Transverse colon (tissue), 4 donors: ENCODE measurements around the gene ETV6. TPM values are rescaled to one million over a fixed set of nuclear protein-coding genes. Genes with fewer than 3 reads are reported as not detected.

Experiments
- DNase-seq: peaks from one replicate; pipeline ENCODE4 v3.0.0-alpha.2; 2019
- H3K27ac ChIP-seq, 4 donors: fragments of 200-600 bp; sonication (generic); 2 replicates each; pipeline ENCODE4 v1.5.1; 2016 to 2018; ENCODE audit warnings: inconsistent platforms in 4 of 4
- H3K27me3 ChIP-seq: fragments of 200-600 bp; sonication (generic); 2 replicates; pipeline ENCODE4 v1.5.1; 2017; ENCODE audit warnings: inconsistent platforms
- H3K36me3 ChIP-seq, 4 donors: fragments of 200-600 bp; sonication (generic); 2 replicates each; pipeline ENCODE4 v1.5.1; 2017 to 2019; ENCODE audit warnings: inconsistent platforms in 4 of 4
- H3K4me1 ChIP-seq, 4 donors: fragments of 200-600 bp; sonication (generic); 2 replicates each; pipeline ENCODE4 v1.5.1; 2017 to 2020; ENCODE audit warnings: inconsistent platforms in 4 of 4
- H3K4me3 ChIP-seq, 4 donors: fragments of 200-600 bp; sonication (generic); 1 replicate in 1 of 4; 2 replicates in 3 of 4; pipeline versions ENCODE4 v1.5.1 to v1.6.1; 2017 to 2019; ENCODE audit warnings: inconsistent platforms in 4 of 4
- H3K9me3 ChIP-seq, 2 donors: fragments of 200-600 bp; sonication (generic); 2 replicates each; pipeline ENCODE4 v1.5.1; 2017 to 2019; ENCODE audit warnings: inconsistent platforms in 2 of 2
- CTCF ChIP-seq, 5 experiments: fragments of 200-600 bp in 3 of 5; fragments of 450-650 bp in 2 of 5; sonication (generic) in 3 of 5; IDR thresholded peaks; 1 replicate in 2 of 5; 2 replicates in 3 of 5; pipeline ENCODE4 v1.5.1; 2016 to 2017; ENCODE audit warnings: antibody characterized with exemption in 5 of 5, inconsistent platforms in 3 of 5, mild to moderate bottlenecking in 2 of 5, moderate library complexity in 1 of 5
- EP300 ChIP-seq: sonication (generic); formaldehyde crosslinking; IDR thresholded peaks from one replicate; pipeline ENCODE4 v1.6.1; 2017; ENCODE audit warnings: antibody characterized with exemption, low read depth
- POLR2A ChIP-seq: fragments of 450-650 bp; IDR thresholded peaks from one replicate; pipeline ENCODE4 v1.6.1; 2016; ENCODE audit warnings: antibody characterized with exemption, mild to moderate bottlenecking, moderate library complexity
- POLR2AphosphoS5 ChIP-seq, 3 donors: sonication (generic); formaldehyde crosslinking; IDR thresholded peaks; one replicate each; pipeline ENCODE4 v1.6.1; 2016; ENCODE audit warnings: antibody characterized with exemption in 3 of 3
- WGBS, 2 donors: methylation state at CpG; one replicate each; pipeline ENCODE4 v1.1.5; 2018; ENCODE audit warnings: low coverage in 1 of 2; 5-methylcytosine and 5-hydroxymethylcytosine counted together
- in situ Hi-C, 4 donors: fragments of 200-750 bp; cut with MboI; loops; one replicate each; pipeline versions ENCODE4 v1.15.0 to v1.15.1; 2017; ENCODE audit warnings: low sequenced_read_pairs in 3 of 4, low pct_ligation_motif_present in 1 of 4, low pct_unique_long_range_greater_than_20kb in 1 of 4
- intact Hi-C: fragments of 100-400 bp; cut with DNase I; formaldehyde crosslinking; loops from one replicate; pipeline ENCODE4 v1.15.1; 2023; ENCODE audit warnings: low total_unique reads
- total RNA-seq, 4 donors: library from RNA; depleted of rRNA; stranded (reverse); fragments of >200 nt; gene quantifications; one replicate each; pipeline ENCODE4 v1.1.0, GENCODE V29; 2016

Gene ETV6
- total RNA-seq, 4 donors from 2014 or later = 19.9 to 47.9 (median 41.0) TPM

- WGBS, 2 donors = 43 to 45% methylated on average over 8 to 10 of the region's 10 CpGs
- peaks cover 22 to 65% (median 35%) of the 10 kb centered on the region in 4 donors for H3K4me1 ChIP-seq
- H3K36me3 ChIP-seq = no peaks in the 10 kb centered on the region
- in situ Hi-C loops (no loop called here), intact Hi-C loops (loop anchor here (10.0 kb wide), 1 partner anchor 52 kb away; no protein-coding TSS in a partner anchor)
- no peak overlapping the region for H3K4me3 ChIP-seq
- TF ChIP-seq CTCF (IDR thresholded peaks at IDR 0.05) = no peak
- TF ChIP-seq POLR2A = no peak
- TF ChIP-seq EP300 = no peak
- no peaks in the 10 kb centered on the region for H3K27me3 ChIP-seq
- no peaks in the 10 kb centered on the region for H3K9me3 ChIP-seq
- H3K27ac ChIP-seq = peak overlapping the region; percentile 64 to 81 (median 70)
- no peak for DNase-seq
Observed at GRCh38 chr12:11706509-11707379, 57.3 kb downstream of the ETV6 start.

GRCh38 chr12:11707535-11707934 lies 58.1 kb downstream of the ETV6 start:
- Histone ChIP-seq H3K27me3 (no peaks in the 10 kb centered on the region), H3K4me3 (no peak overlapping the region), H3K4me1 (peaks cover 22 to 64% (median 37%) of the 10 kb centered on the region in 4 donors), H3K27ac (peak overlapping the region; percentile 64 to 81 (median 70)), H3K9me3 (no peaks in the 10 kb centered on the region), H3K36me3 (no peaks in the 10 kb centered on the region)
- TF ChIP-seq CTCF (IDR thresholded peaks at IDR 0.05) (no peak), POLR2AphosphoS5 (IDR thresholded peaks at IDR 0.05) (peak; percentile 63 to 88 (median 72))
- WGBS, 2 donors = 32 to 36% methylated on average over 4 to 7 of the region's 7 CpGs
- in situ Hi-C loops (no loop called here), intact Hi-C loops (loop anchor here (10.0 kb wide), 1 partner anchor 53 kb away; no protein-coding TSS in a partner anchor)
- DNase-seq = peak; percentile 72

- H3K27ac ChIP-seq = peak overlapping the region in 1 of 4 donors; percentile 2
- in situ Hi-C loops = no loop called here
- TF ChIP-seq POLR2A (no peak), EP300 (no peak), POLR2AphosphoS5 (IDR thresholded peaks at IDR 0.05) (no peak), CTCF (IDR thresholded peaks at IDR 0.05) (no peak)
Observed at GRCh38 chr12:11709513-11709912, 60.0 kb downstream of the ETV6 start.

GRCh38 chr12:11710431-11710830 lies 61.0 kb downstream of the ETV6 start:
- no peak overlapping the region for H3K27ac ChIP-seq
- peaks cover 24 to 52% (median 31%) of the 10 kb centered on the region in 4 donors for H3K4me1 ChIP-seq
- TF ChIP-seq EP300 = no peak
- TF ChIP-seq POLR2A = no peak
- TF ChIP-seq POLR2AphosphoS5 (IDR thresholded peaks at IDR 0.05) = no peak
- no peaks in the 10 kb centered on the region for H3K9me3 ChIP-seq
- H3K27me3 ChIP-seq = no peaks in the 10 kb centered on the region
- WGBS, 2 donors = 96 to 100% methylated on average over 1 to 6 of the region's 6 CpGs
- no peak overlapping the region for H3K4me3 ChIP-seq
- no peaks in the 10 kb centered on the region for H3K36me3 ChIP-seq
- intact Hi-C loops (no loop called here), in situ Hi-C loops (no loop called here)
- no peak for DNase-seq

More at GRCh38 chr12:11709513-11709912, 60.0 kb downstream of the ETV6 start:
- no peak overlapping the region for H3K4me3 ChIP-seq
- intact Hi-C loops = loop anchor here (10.0 kb wide), 1 partner anchor 55 kb away; no protein-coding TSS in a partner anchor
- WGBS, 2 donors = 85 to 100% methylated on average over 4 of the region's 4 CpGs
- no peaks in the 10 kb centered on the region for H3K9me3 ChIP-seq
- DNase-seq = no peak
- H3K4me1 ChIP-seq = peaks cover 22 to 60% (median 37%) of the 10 kb centered on the region in 4 donors
- no peaks in the 10 kb centered on the region for H3K36me3 ChIP-seq
- H3K27me3 ChIP-seq = no peaks in the 10 kb centered on the region
